Activated T-cell treated with anti-CD3 and anti-CD28 coated beads, Interleukin-2, amount 50 U/mL, for 72 hours (primary cell): ENCODE measurements around the gene CD300C. TPM values are rescaled to one million over a fixed set of nuclear protein-coding genes. Genes with fewer than 3 reads are reported as not detected.
"Not testable (repeated sequence)": the region's sequence is repeated elsewhere in the genome, so short reads cannot be mapped to it uniquely, and the experiment has no call there.

Experiments used
- ATAC-seq, 2 donors: fragments of 150-1000 bp; cut with Tn5 transposase; replicated peaks in 1 of 2; 2 replicates each; pipeline ENCODE4 v1.10.0; 2021; ENCODE audit warnings: moderate library complexity in 2 of 2, mild to moderate bottlenecking in 1 of 2
- DNase-seq, 2 donors: peaks; one replicate each; pipeline ENCODE4 v3.0.0; 2021 to 2022; ENCODE audit warnings: mixed read lengths in 1 of 2
- H3K27ac Mint-ChIP-seq: one replicate; pipeline ENCODE4 v1.8.0; 2022; ENCODE audit warnings: mild to moderate bottlenecking, moderate library complexity, mixed read lengths
- H3K27me3 Mint-ChIP-seq: one replicate; pipeline ENCODE4 v1.8.0; 2022; ENCODE audit warnings: low read depth, mixed read lengths
- H3K36me3 Mint-ChIP-seq, 2 donors: one replicate each; pipeline ENCODE4 v1.8.0; 2022; ENCODE audit warnings: mixed read lengths in 2 of 2, mild to moderate bottlenecking in 1 of 2; ENCODE audit not compliant: insufficient read depth in 2 of 2
- H3K4me1 Mint-ChIP-seq: one replicate; pipeline ENCODE4 v1.8.0; 2022; ENCODE audit warnings: low read depth, mixed read lengths
- H3K4me3 Mint-ChIP-seq, 2 donors: one replicate each; pipeline ENCODE4 v1.8.0; 2022; ENCODE audit warnings: mild to moderate bottlenecking in 2 of 2, mixed read lengths in 2 of 2, moderate library complexity in 2 of 2
- H3K9me3 Mint-ChIP-seq, 2 donors: one replicate each; pipeline ENCODE4 v1.8.0; 2022; ENCODE audit warnings: mixed read lengths in 2 of 2
- total RNA-seq, 2 donors: library from RNA; stranded (reverse); gene quantifications; one replicate each; pipeline ENCODE4 v1.2.3, GENCODE V29; 2022

The CD300C gene
- total RNA-seq, 2 donors from 2014 or later: 0.16 TPM; not detected in 1

- Mint-ChIP-seq H3K27me3 (peaks cover 5% of the 10 kb centered on the region), H3K4me1 (peaks cover 31% of the 10 kb centered on the region), H3K4me3 (peak overlapping the region in 1 of 2 donors; percentile 53), H3K9me3 (peaks cover 11 to 13% of the 10 kb centered on the region in 2 donors), H3K36me3 (peaks cover 12 to 13% of the 10 kb centered on the region in 2 donors), H3K27ac (peak overlapping the region; percentile 62)
- DNase-seq (no peak), ATAC-seq (no peak)
Measured at GRCh38 chr17:74512036-74512435, 33.9 kb downstream of the CD300C start.

- DNase-seq (no peak), ATAC-seq (no peak)
- H3K27ac Mint-ChIP-seq: no peak overlapping the region
- H3K4me1 Mint-ChIP-seq: peaks cover 17% of the 10 kb centered on the region
- no peaks in the 10 kb centered on the region for H3K9me3 Mint-ChIP-seq
- no peaks in the 10 kb centered on the region for H3K27me3 Mint-ChIP-seq
- H3K4me3 Mint-ChIP-seq: no peak overlapping the region
- H3K36me3 Mint-ChIP-seq: peaks cover 0 to 1% of the 10 kb centered on the region in 2 donors
Measured at GRCh38 chr17:74508156-74508555, 37.8 kb downstream of the CD300C start.

- H3K4me3 Mint-ChIP-seq, H3K4me1 Mint-ChIP-seq, H3K27me3 Mint-ChIP-seq, ATAC-seq, H3K27ac Mint-ChIP-seq, H3K36me3 Mint-ChIP-seq, DNase-seq, H3K9me3 Mint-ChIP-seq: not testable (repeated sequence)
Measured at GRCh38 chr17:74503949-74504348, 42.0 kb downstream of the CD300C start.

GRCh38 chr17:74502861-74503260 is 43.1 kb downstream of the CD300C start:
- H3K4me3 Mint-ChIP-seq: no peak overlapping the region
- ATAC-seq (no peak), DNase-seq (no peak)
- no peaks in the 10 kb centered on the region for H3K4me1 Mint-ChIP-seq
- no peaks in the 10 kb centered on the region for H3K27me3 Mint-ChIP-seq
- no peaks in the 10 kb centered on the region for H3K36me3 Mint-ChIP-seq
- no peak overlapping the region for H3K27ac Mint-ChIP-seq
- H3K9me3 Mint-ChIP-seq: no peaks in the 10 kb centered on the region

GRCh38 chr17:74499992-74500391 is 45.9 kb downstream of the CD300C start:
- H3K27ac Mint-ChIP-seq: no peak overlapping the region

GRCh38 chr17:74497471-74497870 is 48.4 kb downstream of the CD300C start:
- Mint-ChIP-seq H3K4me3 (no peak overlapping the region), H3K27ac (no peak overlapping the region), H3K9me3 (no peaks in the 10 kb centered on the region), H3K4me1 (no peaks in the 10 kb centered on the region), H3K27me3 (peaks cover 5% of the 10 kb centered on the region), H3K36me3 (no peaks in the 10 kb centered on the region)
- no peak for ATAC-seq
- DNase-seq: no peak

More at GRCh38 chr17:74499992-74500391, 45.9 kb downstream of the CD300C start:
- Mint-ChIP-seq H3K9me3 (no peaks in the 10 kb centered on the region), H3K4me1 (no peaks in the 10 kb centered on the region), H3K36me3 (no peaks in the 10 kb centered on the region), H3K4me3 (no peak overlapping the region), H3K27me3 (peaks cover 5% of the 10 kb centered on the region)
- DNase-seq (no peak), ATAC-seq (no peak)

GRCh38 chr17:74493331-74493833 is 52.5 kb downstream of the CD300C start:
- DNase-seq: peak; percentile 56 to 62
- H3K4me1 Mint-ChIP-seq: no peaks in the 10 kb centered on the region
- no peak overlapping the region for H3K4me3 Mint-ChIP-seq
- peaks cover 5% of the 10 kb centered on the region for H3K27me3 Mint-ChIP-seq
- peaks cover 0 to 4% of the 10 kb centered on the region in 2 donors for H3K9me3 Mint-ChIP-seq
- H3K36me3 Mint-ChIP-seq: peaks cover 0 to 3% of the 10 kb centered on the region in 2 donors
- peak; percentile 65 to 73 for ATAC-seq
- H3K27ac Mint-ChIP-seq: no peak overlapping the region

- Mint-ChIP-seq H3K9me3 (peaks cover 0 to 4% of the 10 kb centered on the region in 2 donors), H3K27me3 (no peaks in the 10 kb centered on the region), H3K27ac (no peak overlapping the region), H3K4me3 (no peak overlapping the region), H3K4me1 (no peaks in the 10 kb centered on the region), H3K36me3 (peaks cover 0 to 3% of the 10 kb centered on the region in 2 donors)
- no peak for DNase-seq
- ATAC-seq: peak in 1 of 2 donors; percentile 39
Measured at GRCh38 chr17:74491626-74492025, 54.3 kb downstream of the CD300C start.

Other genes with a start within 250 kb of the CD300C start
- gene KIF19, start 219.9 kb downstream of the CD300C start, total RNA-seq: under 1 TPM in 1 of 2 donors, not detected in 1; 0.25 TPM
- gene BTBD17, start 184.2 kb downstream of the CD300C start, total RNA-seq: not detected
- not detected for gene GPR142, start 178.6 kb downstream of the CD300C start, total RNA-seq
- 1 to 10 TPM; 1.3 to 2.3 TPM for gene GPRC5C, start 114.0 kb downstream of the CD300C start, total RNA-seq
- 1 to 10 TPM; 3.9 to 7.2 TPM for gene CD300A, start 79.5 kb downstream of the CD300C start, total RNA-seq
- gene CD300LB, start 14.6 kb downstream of the CD300C start, total RNA-seq: not detected
- gene CD300H, start 21.4 kb upstream of the CD300C start, total RNA-seq: not detected
- gene CD300LD, start 46.2 kb upstream of the CD300C start, total RNA-seq: under 1 TPM; 0.19 to 0.31 TPM
- not detected for gene CD300E, start 77.6 kb upstream of the CD300C start, total RNA-seq
- not detected for gene CD300LF, start 166.8 kb upstream of the CD300C start, total RNA-seq
- 10 to 100 TPM; 13.6 to 18.1 TPM for gene RAB37, start 191.1 kb upstream of the CD300C start, total RNA-seq
- gene NHERF1, start 202.5 kb upstream of the CD300C start, total RNA-seq: 10 to 100 TPM; 78.8 to 81.2 TPM
- 10 to 100 TPM; 49.7 to 58.4 TPM for gene NAT9, start 230.2 kb upstream of the CD300C start, total RNA-seq